ENCODE results near the gene ADGRG6.

- TF ChIP-seq, protein P1, sequence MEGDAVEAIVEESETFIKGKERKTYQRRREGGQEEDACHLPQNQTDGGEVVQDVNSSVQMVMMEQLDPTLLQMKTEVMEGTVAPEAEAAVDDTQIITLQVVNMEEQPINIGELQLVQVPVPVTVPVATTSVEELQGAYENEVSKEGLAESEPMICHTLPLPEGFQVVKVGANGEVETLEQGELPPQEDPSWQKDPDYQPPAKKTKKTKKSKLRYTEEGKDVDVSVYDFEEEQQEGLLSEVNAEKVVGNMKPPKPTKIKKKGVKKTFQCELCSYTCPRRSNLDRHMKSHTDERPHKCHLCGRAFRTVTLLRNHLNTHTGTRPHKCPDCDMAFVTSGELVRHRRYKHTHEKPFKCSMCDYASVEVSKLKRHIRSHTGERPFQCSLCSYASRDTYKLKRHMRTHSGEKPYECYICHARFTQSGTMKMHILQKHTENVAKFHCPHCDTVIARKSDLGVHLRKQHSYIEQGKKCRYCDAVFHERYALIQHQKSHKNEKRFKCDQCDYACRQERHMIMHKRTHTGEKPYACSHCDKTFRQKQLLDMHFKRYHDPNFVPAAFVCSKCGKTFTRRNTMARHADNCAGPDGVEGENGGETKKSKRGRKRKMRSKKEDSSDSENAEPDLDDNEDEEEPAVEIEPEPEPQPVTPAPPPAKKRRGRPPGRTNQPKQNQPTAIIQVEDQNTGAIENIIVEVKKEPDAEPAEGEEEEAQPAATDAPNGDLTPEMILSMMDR (IDR thresholded peaks at IDR 0.05) = no peak
- no peak for TF ChIP-seq POLR2A (IDR thresholded peaks at IDR 0.05)
Measured at GRCh38 chr6:142400495-142400894, 98.7 kb downstream of the ADGRG6 start.

Measured in esophagus squamous epithelium (tissue), 4 donors.